Endothelial cell of umbilical vein (primary cell): Measurements from ENCODE around the gene PRSS58. TPM values are rescaled to one million over a fixed set of nuclear protein-coding genes. Genes with fewer than 3 reads are reported as not detected.

Source experiments
- BruUV-seq: library from RNA; stranded (reverse); fragments of 400-500 nt; replicated peaks from 2 replicates; lab custom pipeline; 2021; lab: Mats Ljungman, UMichigan
- CTCF ChIA-PET: fragments of 300-600, 350-600 bp; sonication (Branson Sonifier 250); formaldehyde crosslinking; loops from one replicate; lab custom pipeline; 2021; ENCODE audit warnings: antibody characterized with exemption, inconsistent platforms; lab: Charles Lee
- POLR2A ChIA-PET: fragments of 300-600, 350-600 bp; sonication (Branson Sonifier 250); formaldehyde crosslinking; loops from one replicate; lab custom pipeline; 2021; ENCODE audit warnings: antibody characterized with exemption, inconsistent platforms; lab: Charles Lee
- DNase-seq: peaks from one replicate; pipeline ENCODE4 v3.0.0-alpha.2; 2011; ENCODE audit warnings: low read depth, low spot score
- FAIRE-seq: peaks from 2 replicates; lab custom pipeline; 2011; peaks lifted over from hg19 to GRCh38; lab: Jason Lieb, UNC
- H2AFZ ChIP-seq: 2 replicates; pipeline ENCODE4 v1.6.0; 2012; ENCODE audit warnings: low read depth, low read length, control low read depth, inconsistent platforms
- H3K27ac ChIP-seq: 2 replicates; pipeline ENCODE4 v1.5.1; 2011; ENCODE audit warnings: low read depth, mild to moderate bottlenecking, control low read depth, low read length, moderate library complexity; ENCODE audit not compliant: insufficient read depth
- H3K27me3 ChIP-seq, 2 experiments: 2 replicates each; pipeline versions ENCODE4 v1.6.0 to v1.6.1; 2011; ENCODE audit warnings: low read length in 2 of 2, mixed read lengths in 1 of 2; ENCODE audit not compliant: control insufficient read depth in 2 of 2, insufficient read depth in 2 of 2
- H3K36me3 ChIP-seq, 2 experiments: 2 replicates in 1 of 2; 3 replicates in 1 of 2; pipeline ENCODE4 v1.5.1; 2011; ENCODE audit warnings: low read length in 2 of 2, mild to moderate bottlenecking in 1 of 2, moderate library complexity in 1 of 2; ENCODE audit not compliant: control insufficient read depth in 2 of 2, insufficient read depth in 2 of 2; ENCODE audit errors: extremely low read depth in 1 of 2
- H3K4me1 ChIP-seq: 3 replicates; pipeline ENCODE4 v1.5.1; 2011; ENCODE audit warnings: mild to moderate bottlenecking, low read length; ENCODE audit not compliant: control insufficient read depth, insufficient read depth; ENCODE audit errors: extremely low read depth
- H3K4me2 ChIP-seq: 2 replicates; pipeline ENCODE4 v1.6.1; 2011; ENCODE audit warnings: low read length, control low read depth, mixed read lengths; ENCODE audit not compliant: insufficient read depth
- H3K4me3 ChIP-seq, 3 experiments: fragments of 200-600 bp in 1 of 3; sonication (generic), shearing (Covaris generic) in 1 of 3; replicated peaks in 1 of 3; 2 replicates each; pipeline ENCODE4 v1.5.1; 2011 to 2016; ENCODE audit warnings: control low read depth in 3 of 3, low read length in 3 of 3, mild to moderate bottlenecking in 2 of 3, inconsistent platforms in 1 of 3, low read depth in 1 of 3, moderate library complexity in 1 of 3; ENCODE audit not compliant: insufficient read depth in 1 of 3
- H3K79me2 ChIP-seq: 2 replicates; pipeline ENCODE4 v1.6.0; 2012; ENCODE audit warnings: low read length, inconsistent platforms; ENCODE audit not compliant: control insufficient read depth, insufficient read depth
- H3K9ac ChIP-seq: replicated peaks from 2 replicates; pipeline ENCODE3; 2011; ENCODE audit warnings: low read length, control low read depth; ENCODE audit not compliant: insufficient read depth; ENCODE audit errors: extremely low read depth
- H3K9me1 ChIP-seq: replicated peaks from 3 replicates; pipeline ENCODE4 v1.6.0; 2011; ENCODE audit warnings: mild to moderate bottlenecking, low read length; ENCODE audit not compliant: control insufficient read depth, insufficient read depth; ENCODE audit errors: extremely low read depth
- H3K9me3 ChIP-seq: replicated peaks from 2 replicates; pipeline ENCODE4 v1.5.1; 2012; ENCODE audit warnings: low read length, inconsistent platforms; ENCODE audit not compliant: control insufficient read depth, insufficient read depth
- H4K20me1 ChIP-seq: replicated peaks from 2 replicates; pipeline ENCODE3; 2011; ENCODE audit warnings: mild to moderate bottlenecking, low read length; ENCODE audit not compliant: control insufficient read depth, insufficient read depth; ENCODE audit errors: extremely low read depth
- CTCF ChIP-seq, 2 donors: IDR thresholded peaks; 1 replicate in 1 of 2; 2 replicates in 1 of 2; pipeline ENCODE4 v1.5.1; 2011; ENCODE audit warnings: low read length in 2 of 2, mild to moderate bottlenecking in 2 of 2, moderate library complexity in 2 of 2, control low read depth in 1 of 2, inconsistent platforms in 1 of 2, low read depth in 1 of 2; ENCODE audit not compliant: insufficient read depth in 1 of 2; ENCODE audit errors: extremely low read depth in 1 of 2
- GATA2 ChIP-seq: IDR thresholded peaks from 2 replicates; pipeline ENCODE4 v1.7.0; 2011; ENCODE audit warnings: low read depth, mild to moderate bottlenecking, moderate library complexity, mixed read lengths, low read length; ENCODE audit not compliant: insufficient read length, insufficient read depth
- JUN ChIP-seq: IDR thresholded peaks from 2 replicates; pipeline ENCODE4 v1.6.1; 2011; ENCODE audit warnings: borderline replicate concordance, low read depth; ENCODE audit not compliant: insufficient read length, insufficient read depth
- MYC ChIP-seq: IDR thresholded peaks from one replicate; pipeline ENCODE4 v1.6.1; 2011; ENCODE audit warnings: mild to moderate bottlenecking, low read depth, low read length
- POLR2A ChIP-seq: IDR thresholded peaks from 2 replicates; pipeline ENCODE4 v1.6.1; 2012; ENCODE audit warnings: low read depth, mild to moderate bottlenecking, control low read depth, low read length
- dilution Hi-C: fragments of 300-500 bp; cut with MboI; formaldehyde crosslinking; loops from one replicate; pipeline ENCODE4 v1.15.0; 2019; ENCODE audit warnings: low sequenced_read_pairs; ENCODE audit not compliant: extremely low pct_ligation_motif_present
- intact Hi-C: fragments of 100-400 bp; cut with micrococcal nuclease; formaldehyde crosslinking; loops from one replicate; pipeline ENCODE4 v1.10.0; 2022
- polyA plus RNA-seq, 4 experiments: library from polyadenylated mRNA; depleted of rRNA in 3 of 4; stranded (reverse) in 3 of 4; unstranded in 1 of 4; fragments of >200 nt; gene quantifications; 2 replicates each; pipeline versions ENCODE4 v1.2.1 to v1.2.3, GENCODE V29; 2011 to 2012; ENCODE audit warnings: missing spikeins in 1 of 4
- total RNA-seq: library from RNA; stranded (reverse); gene quantifications from 2 replicates; pipeline ENCODE4 v1.2.3, GENCODE V29; 2021

PRSS58 gene
- total and polyA plus RNA-seq, 2 donors (not counting 3 experiments of a cell fraction or from before 2014, with no cell fraction given) = not detected

- CTCF ChIA-PET = no interaction called here
- FAIRE-seq = no peak
Observed at GRCh38 chr7:142301299-142301698, 43.4 kb upstream of the PRSS58 start.

GRCh38 chr7:142300689-142301088 is 42.8 kb upstream of the PRSS58 start:
- Histone ChIP-seq H3K4me1 (no peaks in the 10 kb centered on the region), H3K36me3 (no peaks in the 10 kb centered on the region), H3K9me3 (no peaks in the 10 kb centered on the region), H3K27ac (no peak overlapping the region), H3K9ac (no peak overlapping the region), H3K79me2 (no peaks in the 10 kb centered on the region), H3K9me1 (no peaks in the 10 kb centered on the region), H3K4me3 (no peak overlapping the region), H3K4me2 (no peak overlapping the region), H3K27me3 (no peaks in the 10 kb centered on the region), H4K20me1 (no peaks in the 10 kb centered on the region), H2AFZ (no peak overlapping the region)
- ChIA-PET POLR2A (no interaction called here), CTCF (no interaction called here)
- intact Hi-C loops (no loop called here), dilution Hi-C loops (no loop called here)
- TF ChIP-seq CTCF (IDR thresholded peaks at IDR 0.05; ENCODE audit: extremely low read depth in 1 of 2, insufficient read depth in 1 of 2, low read depth in 1 of 2, low read length in 2 of 2) = no peak
- no peak for TF ChIP-seq JUN
- TF ChIP-seq MYC = no peak
- FAIRE-seq (no peak), DNase-seq (no peak)
- no TSS peak for BruUV-seq

More at GRCh38 chr7:142301299-142301698, 43.4 kb upstream of the PRSS58 start:
- intact Hi-C loops (no loop called here), dilution Hi-C loops (no loop called here)
- TF ChIP-seq GATA2 (no peak), MYC (no peak), POLR2A (no peak)
- Histone ChIP-seq H3K36me3 (no peaks in the 10 kb centered on the region), H3K79me2 (no peaks in the 10 kb centered on the region), H3K27me3 (no peaks in the 10 kb centered on the region), H3K4me3 (no peak overlapping the region), H3K27ac (no peak overlapping the region), H3K4me1 (no peaks in the 10 kb centered on the region), H3K9me3 (no peaks in the 10 kb centered on the region), H2AFZ (no peak overlapping the region), H4K20me1 (no peaks in the 10 kb centered on the region), H3K9me1 (no peaks in the 10 kb centered on the region), H3K4me2 (no peak overlapping the region), H3K9ac (no peak overlapping the region)
- no TSS peak for BruUV-seq
- no peak for DNase-seq
- POLR2A ChIA-PET = no interaction called here
